ENCODE measurements around the gene ADAM15.

- no peak for TF ChIP-seq CTCF (IDR thresholded peaks at IDR 0.05; ENCODE audit: insufficient read depth, low read length, poor library complexity, severe bottlenecking)
- no peak for TF ChIP-seq EZH2phosphoT487 (conservative IDR thresholded peaks at IDR 0.05; ENCODE audit: low read length)
These were observed 243 bp downstream of the ADAM15 start for GRCh38 chr1:155051342-155051776.
